HCT116 (cell line): Measurements from ENCODE around the gene TMEM132D. TPM values are rescaled to one million over a fixed set of nuclear protein-coding genes. Genes with fewer than 3 reads are reported as not detected.

Source experiments
- ATAC-seq: fragments of 200-7000 bp; cut with Tn5 transposase; 2 replicates; pipeline ENCODE4 v1.9.1; 2020; ENCODE audit warnings: mild to moderate bottlenecking, moderate library complexity
- BruUV-seq: library from RNA; stranded (reverse); fragments of 400-500 nt; replicated peaks from 2 replicates; lab custom pipeline; 2021; lab: Mats Ljungman, UMichigan
- CTCF ChIA-PET: fragments of 300-600 bp; sonication (Branson Sonifier 250); formaldehyde crosslinking; loops from one replicate; lab custom pipeline; 2021; ENCODE audit warnings: antibody characterized with exemption; lab: Charles Lee
- POLR2A ChIA-PET: fragments of 300-600, 350-600 bp; sonication (Branson Sonifier 250); formaldehyde crosslinking; loops from one replicate; lab custom pipeline; 2021; ENCODE audit warnings: antibody characterized with exemption; lab: Charles Lee
- RAD21 ChIA-PET, 2 experiments: fragments of 300-600 bp; sonication (Branson Sonifier 250); formaldehyde crosslinking; loops; one replicate each; lab custom pipeline; 2023; ENCODE audit warnings: low total read pairs in 2 of 2; ENCODE audit not compliant: uncharacterized antibody in 2 of 2, unreplicated experiment in 2 of 2, low non-redundant PET in 1 of 2; lab: Charles Lee
- DNase-seq: peaks from one replicate; pipeline ENCODE4 v3.0.0-alpha.2; 2010; ENCODE audit warnings: low read depth, low spot score
- H2AFZ ChIP-seq: fragments of 200-600 bp; shearing (Covaris generic), sonication (generic); 2 replicates; pipeline ENCODE4 v1.6.1; 2017; ENCODE audit warnings: low read depth, mixed run types, mixed read lengths, antibody characterized with exemption, low read length; ENCODE audit not compliant: poor library complexity, severe bottlenecking
- H3K27ac ChIP-seq: 2 replicates; pipeline ENCODE4 v1.5.1; 2012; ENCODE audit warnings: low read depth, low read length
- H3K27me3 ChIP-seq: fragments of 200-600 bp; sonication (generic); 2 replicates; pipeline ENCODE4 v1.6.1; 2016; ENCODE audit warnings: mixed run types, low read length, mixed read lengths; ENCODE audit not compliant: insufficient read depth
- H3K36me3 ChIP-seq, 2 experiments: fragments of 200-500 bp in 1 of 2; fragments of 200-600 bp in 1 of 2; sonication (Bioruptor generic) in 1 of 2; sonication (generic) in 1 of 2; 2 replicates each; pipeline versions ENCODE4 v1.5.1 to v1.6.1; 2014 to 2016; ENCODE audit warnings: low read length in 2 of 2, inconsistent platforms in 1 of 2, mixed read lengths in 1 of 2, mixed run types in 1 of 2; ENCODE audit not compliant: insufficient read depth in 2 of 2, control insufficient read depth in 1 of 2
- H3K4me1 ChIP-seq, 2 experiments: fragments of 200-600 bp in 1 of 2; sonication (generic) in 1 of 2; 2 replicates each; pipeline versions ENCODE4 v1.5.1 to v1.6.1; 2012 to 2017; ENCODE audit warnings: low read length in 2 of 2, inconsistent platforms in 1 of 2, mild to moderate bottlenecking in 1 of 2, mixed read lengths in 1 of 2, mixed run types in 1 of 2, moderate library complexity in 1 of 2; ENCODE audit not compliant: insufficient read depth in 2 of 2, control insufficient read depth in 1 of 2
- H3K4me2 ChIP-seq: fragments of 200-600 bp; sonication (generic); 2 replicates; pipeline ENCODE4 v1.6.1; 2017; ENCODE audit warnings: mixed run types, low read length, mixed read lengths
- H3K4me3 ChIP-seq, 2 experiments: fragments of 200-600 bp in 1 of 2; sonication (generic) in 1 of 2; replicated peaks in 1 of 2; 2 replicates each; pipeline ENCODE4 v1.5.1; 2011 to 2016; ENCODE audit warnings: low read length in 2 of 2, control low read depth in 1 of 2, low read depth in 1 of 2, mild to moderate bottlenecking in 1 of 2, mixed read lengths in 1 of 2, mixed run types in 1 of 2
- H3K79me2 ChIP-seq: fragments of 200-600 bp; sonication (generic); 2 replicates; pipeline ENCODE4 v1.6.1; 2017; ENCODE audit warnings: mild to moderate bottlenecking, mixed run types, low read length, moderate library complexity, mixed read lengths; ENCODE audit not compliant: insufficient read depth
- H3K9ac ChIP-seq: fragments of 200-600 bp; sonication (generic); 2 replicates; pipeline ENCODE4 v1.6.1; 2016; ENCODE audit warnings: low read length, mixed read lengths
- H3K9me2 ChIP-seq: fragments of 200-600 bp; sonication (generic), shearing (Covaris generic); 2 replicates; pipeline ENCODE4 v1.6.1; 2017; ENCODE audit warnings: mixed run types, mild to moderate bottlenecking, moderate library complexity; ENCODE audit not compliant: insufficient read depth
- H3K9me3 ChIP-seq, 2 experiments: fragments of 200-500 bp in 1 of 2; fragments of 200-600 bp in 1 of 2; sonication (Bioruptor generic) in 1 of 2; sonication (generic) in 1 of 2; 2 replicates each; pipeline ENCODE4 v1.6.1; 2014 to 2017; ENCODE audit warnings: low read length in 2 of 2, mixed read lengths in 2 of 2, inconsistent platforms in 1 of 2, low read depth in 1 of 2, mild to moderate bottlenecking in 1 of 2, mixed run types in 1 of 2, moderate library complexity in 1 of 2; ENCODE audit not compliant: control insufficient read depth in 1 of 2, insufficient read depth in 1 of 2
- H4K20me1 ChIP-seq: fragments of 200-600 bp; sonication (generic), shearing (Covaris generic); 2 replicates; pipeline ENCODE4 v1.6.1; 2017; ENCODE audit warnings: mixed run types, mild to moderate bottlenecking, moderate library complexity; ENCODE audit not compliant: insufficient read depth
- CBX3 ChIP-seq: IDR thresholded peaks from 2 replicates; pipeline ENCODE4 v1.6.1; 2012; ENCODE audit warnings: low read depth
- CEBPB ChIP-seq: IDR thresholded peaks from 2 replicates; pipeline ENCODE4 v1.6.1; 2012; ENCODE audit warnings: low read depth
- EGR1 ChIP-seq: IDR thresholded peaks from 2 replicates; pipeline ENCODE4 v1.6.1; 2012; ENCODE audit warnings: low read depth
- ELF1 ChIP-seq: IDR thresholded peaks from 2 replicates; pipeline ENCODE4 v1.6.1; 2012; ENCODE audit warnings: low read depth, borderline replicate concordance
- FOSL1 ChIP-seq: IDR thresholded peaks from 2 replicates; pipeline ENCODE4 v1.6.1; 2012; ENCODE audit warnings: low read depth
- JUND ChIP-seq: IDR thresholded peaks from 2 replicates; pipeline ENCODE4 v1.6.1; 2012
- POLR2A ChIP-seq: IDR thresholded peaks from 2 replicates; pipeline ENCODE4 v1.7.0; 2011; ENCODE audit warnings: borderline replicate concordance; ENCODE audit not compliant: insufficient read depth, insufficient read length; ENCODE audit errors: extremely low read depth
- RAD21 ChIP-seq: IDR thresholded peaks from 2 replicates; pipeline ENCODE4 v1.6.1; 2012; ENCODE audit warnings: low read depth, mild to moderate bottlenecking
- SP1 ChIP-seq: IDR thresholded peaks from 2 replicates; pipeline ENCODE4 v1.6.1; 2012; ENCODE audit warnings: low read depth
- SRF ChIP-seq: IDR thresholded peaks from 2 replicates; pipeline ENCODE4 v1.6.1; 2012; ENCODE audit warnings: low read depth
- ZFX ChIP-seq: fragments of 450-650 bp; IDR thresholded peaks from 2 replicates; pipeline ENCODE4 v1.6.1; 2017
- intact Hi-C: fragments of 100-400 bp; cut with micrococcal nuclease; formaldehyde crosslinking; loops from 2 replicates; pipeline ENCODE4 v1.10.0; 2022
- total RNA-seq: library from RNA; stranded (reverse); gene quantifications from one replicate; pipeline ENCODE4 v1.2.1, GENCODE V29; 2021; ENCODE audit not compliant: unreplicated experiment
- TF ChIP-seq, protein P1 (sequence below): IDR thresholded peaks from 2 replicates; pipeline ENCODE4 v1.6.1; 2012
- TF ChIP-seq, protein P2 (sequence below), 3 experiments: fragments of 200-600 bp in 1 of 3; sonication (generic) in 1 of 3; IDR thresholded peaks in 2 of 3; conservative IDR thresholded peaks in 1 of 3; 2 replicates each; pipeline ENCODE4 v1.5.1; 2012 to 2017; ENCODE audit warnings: low read depth in 2 of 3, low read length in 2 of 3, antibody characterized with exemption in 1 of 3, borderline replicate concordance in 1 of 3, control low read depth in 1 of 3, mild to moderate bottlenecking in 1 of 3, mixed read lengths in 1 of 3, mixed run types in 1 of 3, moderate library complexity in 1 of 3; ENCODE audit not compliant: insufficient read depth in 1 of 3

TMEM132D gene
- total RNA-seq, 1 experiment from 2014 or later, result not detected

DNA sequence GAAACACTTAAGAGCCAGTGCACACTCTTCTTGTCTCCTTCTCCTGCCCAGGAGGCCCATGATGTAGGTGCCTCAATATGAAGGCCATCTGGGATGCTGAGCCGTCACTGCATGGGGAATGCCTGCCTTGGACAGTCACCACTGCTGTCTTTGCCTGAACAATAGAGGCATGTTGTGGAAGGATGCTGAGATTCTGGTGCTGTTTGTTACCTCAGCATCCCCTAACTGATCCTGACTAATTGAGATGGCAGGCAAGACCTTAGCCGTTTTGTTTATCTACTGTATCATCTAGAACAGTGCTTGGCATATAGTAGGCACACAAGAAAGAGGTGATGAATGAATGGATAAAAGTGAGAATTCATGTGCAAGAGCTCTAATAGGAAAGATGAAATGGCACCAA, 797.1 kb downstream of the TMEM132D start:
- no peaks in the 10 kb centered on the region for H3K9me2 ChIP-seq
- no peak overlapping the region for H3K27ac ChIP-seq
- ATAC-seq, result no peak
- ChIA-PET CTCF (no interaction called here), POLR2A (no interaction called here), RAD21 (no interaction called here)
- no peak overlapping the region for H3K4me2 ChIP-seq
- H3K4me1 ChIP-seq, result no peaks in the 10 kb centered on the region
- H3K9me3 ChIP-seq, result peaks cover 0 to 14% of the 10 kb centered on the region in 2 experiments; a peak in 2 of 4 replicates
- no peak overlapping the region for H2AFZ ChIP-seq
- H3K79me2 ChIP-seq, result no peaks in the 10 kb centered on the region
- intact Hi-C loops, result no loop called here
- no peaks in the 10 kb centered on the region for H3K36me3 ChIP-seq
- H4K20me1 ChIP-seq, result no peaks in the 10 kb centered on the region
- H3K9ac ChIP-seq, result no peak overlapping the region
- BruUV-seq, result no TSS peak
- no peak overlapping the region for H3K4me3 ChIP-seq
- TF ChIP-seq ELF1 (no peak), CEBPB (no peak), POLR2A (no peak), SP1 (no peak), RAD21 (no peak)
- DNase-seq, result no peak
- H3K27me3 ChIP-seq, result no peaks in the 10 kb centered on the region

DNA sequence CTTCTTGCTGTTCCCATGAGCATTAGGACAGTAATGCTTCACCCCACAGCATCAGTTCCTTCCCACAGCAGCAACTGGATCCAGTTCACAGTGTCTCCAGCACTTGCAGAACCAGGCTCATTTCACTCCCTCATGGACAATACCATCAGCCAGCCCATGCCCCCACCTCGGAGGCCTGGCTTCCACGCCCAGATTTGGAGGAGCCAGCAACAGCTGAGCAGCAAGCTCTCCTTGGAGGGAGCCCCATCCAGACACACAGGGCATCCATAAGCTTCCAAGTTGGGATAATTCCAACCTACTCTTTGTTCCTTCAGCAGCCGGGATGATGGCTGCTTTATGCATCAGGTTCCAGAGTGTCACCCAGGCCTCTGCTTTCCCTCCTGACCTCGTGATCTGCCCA, 800.6 kb downstream of the TMEM132D start:
- no peak overlapping the region for H3K4me2 ChIP-seq
- DNase-seq (no peak), ATAC-seq (no peak)
- no TSS peak for BruUV-seq
- POLR2A ChIA-PET, result no interaction called here
- RAD21 ChIA-PET, result no interaction called here
- no peak overlapping the region for H3K4me3 ChIP-seq
- H3K79me2 ChIP-seq, result no peaks in the 10 kb centered on the region
- peaks cover 4 to 9% of the 10 kb centered on the region in 2 experiments; a peak in 2 of 4 replicates for H3K9me3 ChIP-seq
- no peaks in the 10 kb centered on the region for H3K27me3 ChIP-seq
- H3K27ac ChIP-seq, result no peak overlapping the region
- no peak overlapping the region for H2AFZ ChIP-seq
- H3K9ac ChIP-seq, result no peak overlapping the region
- intact Hi-C loops, result no loop called here
- no peaks in the 10 kb centered on the region for H3K36me3 ChIP-seq
- CTCF ChIA-PET, result no interaction called here
- H3K9me2 ChIP-seq, result no peaks in the 10 kb centered on the region
- no peaks in the 10 kb centered on the region for H4K20me1 ChIP-seq
- no peak for TF ChIP-seq EGR1
- TF ChIP-seq SP1, result no peak
- no peak for TF ChIP-seq RAD21
- TF ChIP-seq FOSL1, result no peak
- TF ChIP-seq, protein P1, sequence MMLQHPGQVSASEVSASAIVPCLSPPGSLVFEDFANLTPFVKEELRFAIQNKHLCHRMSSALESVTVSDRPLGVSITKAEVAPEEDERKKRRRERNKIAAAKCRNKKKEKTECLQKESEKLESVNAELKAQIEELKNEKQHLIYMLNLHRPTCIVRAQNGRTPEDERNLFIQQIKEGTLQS, result no peak
- TF ChIP-seq ZFX, result no peak
- TF ChIP-seq JUND, result no peak
- TF ChIP-seq, protein P2, sequence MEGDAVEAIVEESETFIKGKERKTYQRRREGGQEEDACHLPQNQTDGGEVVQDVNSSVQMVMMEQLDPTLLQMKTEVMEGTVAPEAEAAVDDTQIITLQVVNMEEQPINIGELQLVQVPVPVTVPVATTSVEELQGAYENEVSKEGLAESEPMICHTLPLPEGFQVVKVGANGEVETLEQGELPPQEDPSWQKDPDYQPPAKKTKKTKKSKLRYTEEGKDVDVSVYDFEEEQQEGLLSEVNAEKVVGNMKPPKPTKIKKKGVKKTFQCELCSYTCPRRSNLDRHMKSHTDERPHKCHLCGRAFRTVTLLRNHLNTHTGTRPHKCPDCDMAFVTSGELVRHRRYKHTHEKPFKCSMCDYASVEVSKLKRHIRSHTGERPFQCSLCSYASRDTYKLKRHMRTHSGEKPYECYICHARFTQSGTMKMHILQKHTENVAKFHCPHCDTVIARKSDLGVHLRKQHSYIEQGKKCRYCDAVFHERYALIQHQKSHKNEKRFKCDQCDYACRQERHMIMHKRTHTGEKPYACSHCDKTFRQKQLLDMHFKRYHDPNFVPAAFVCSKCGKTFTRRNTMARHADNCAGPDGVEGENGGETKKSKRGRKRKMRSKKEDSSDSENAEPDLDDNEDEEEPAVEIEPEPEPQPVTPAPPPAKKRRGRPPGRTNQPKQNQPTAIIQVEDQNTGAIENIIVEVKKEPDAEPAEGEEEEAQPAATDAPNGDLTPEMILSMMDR (IDR thresholded peaks at IDR 0.05 in 2 of 3, conservative IDR thresholded peaks at IDR 0.05 in 1 of 3; ENCODE audit: borderline replicate concordance in 1 of 3, insufficient read depth in 1 of 3, low read depth in 2 of 3, low read length in 2 of 3), result no peak
- TF ChIP-seq CBX3, result no peak
- TF ChIP-seq SRF, result no peak
- no peaks in the 10 kb centered on the region for H3K4me1 ChIP-seq
